GM19395 (cell line): ENCODE results near the gene QRFP.

Experiments
- ATAC-seq: cut with Tn5 transposase; IDR thresholded peaks from one replicate; pipeline ENCODE4 v1.9.1; 2021; ENCODE audit warnings: mild to moderate bottlenecking, moderate library complexity; ENCODE audit not compliant: unreplicated experiment

Gene QRFP

GRCh38 chr9:130896233-130897014 lies at the start of gene QRFP:
QRFP (minus strand) TSS chr9:130896812; CDS start chr9:130893838, 2,974 bp downstream.
- no peak for ATAC-seq

- ATAC-seq = no peak
Observed at GRCh38 chr9:130945173-130945572, 48.6 kb upstream of the QRFP start.

DNA sequence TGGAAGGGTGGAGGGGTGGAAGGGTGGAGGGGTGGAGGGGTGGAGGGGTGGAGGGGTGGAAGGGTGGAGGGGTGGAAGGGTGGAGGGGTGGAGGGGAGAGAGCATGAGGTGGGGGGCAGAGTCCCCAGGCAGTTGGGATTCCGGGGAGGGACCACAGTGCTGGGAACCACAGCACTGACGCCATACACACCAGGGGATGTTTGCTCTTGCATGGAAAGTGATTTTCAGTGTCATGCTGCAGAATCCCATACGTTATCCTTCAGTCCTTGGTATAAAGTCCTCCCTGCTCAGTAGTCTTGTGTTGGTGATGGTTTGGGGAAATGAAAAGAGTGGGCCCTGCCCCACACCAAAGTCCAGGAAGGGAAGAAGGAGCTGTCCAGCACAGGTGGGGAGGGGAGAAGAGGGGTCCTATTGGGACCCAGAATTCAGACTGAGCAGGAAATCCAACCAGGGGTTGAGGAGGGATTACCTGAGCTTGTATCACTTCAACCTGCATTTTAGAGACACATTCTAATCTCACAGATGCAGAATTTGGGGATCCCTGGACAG lies 48.0 kb upstream of the QRFP start:
- ATAC-seq = no peak

DNA sequence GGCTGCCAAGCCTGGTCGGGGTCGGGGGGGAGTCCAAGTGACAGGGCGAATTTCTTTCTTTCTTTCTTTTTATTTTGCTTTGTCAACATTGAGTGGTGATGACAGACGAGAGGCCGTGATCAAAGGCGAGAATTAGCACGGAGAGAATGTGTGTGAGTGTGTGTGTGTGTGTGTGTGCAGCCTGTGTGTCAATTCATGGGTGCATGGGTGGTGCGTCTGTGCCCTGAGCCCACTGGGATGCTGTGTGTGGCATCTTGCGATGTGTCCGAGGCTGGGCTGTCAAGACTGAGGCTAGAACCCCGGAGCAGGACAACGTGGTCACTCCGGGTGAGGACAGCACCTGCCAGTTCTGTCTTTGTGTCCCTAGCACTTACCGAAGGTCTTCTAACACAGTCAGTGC lies 47.2 kb upstream of the QRFP start:
- no peak for ATAC-seq

DNA sequence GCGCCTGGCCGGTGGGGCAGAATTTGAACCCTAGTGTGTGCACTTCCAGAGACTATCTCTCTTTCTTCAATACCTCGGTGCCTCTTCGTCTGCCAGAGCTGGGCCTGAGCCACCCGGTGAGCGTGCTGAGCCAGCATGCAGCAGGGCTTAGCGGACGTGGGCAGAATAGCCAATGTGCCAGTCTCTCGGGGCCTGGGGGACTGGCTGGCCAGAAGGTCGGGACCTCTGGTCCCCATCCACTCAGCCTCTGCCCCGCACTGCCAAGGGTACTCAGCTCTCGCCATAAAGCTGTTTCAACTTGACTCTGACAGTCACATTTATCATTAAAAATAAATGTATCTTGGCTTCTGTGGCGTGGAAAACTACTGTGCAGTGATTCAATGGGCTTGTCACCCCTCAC lies 46.6 kb upstream of the QRFP start:
- no peak for ATAC-seq

- ATAC-seq = no peak
Observed at GRCh38 chr9:130942679-130943078, 46.1 kb upstream of the QRFP start.

DNA sequence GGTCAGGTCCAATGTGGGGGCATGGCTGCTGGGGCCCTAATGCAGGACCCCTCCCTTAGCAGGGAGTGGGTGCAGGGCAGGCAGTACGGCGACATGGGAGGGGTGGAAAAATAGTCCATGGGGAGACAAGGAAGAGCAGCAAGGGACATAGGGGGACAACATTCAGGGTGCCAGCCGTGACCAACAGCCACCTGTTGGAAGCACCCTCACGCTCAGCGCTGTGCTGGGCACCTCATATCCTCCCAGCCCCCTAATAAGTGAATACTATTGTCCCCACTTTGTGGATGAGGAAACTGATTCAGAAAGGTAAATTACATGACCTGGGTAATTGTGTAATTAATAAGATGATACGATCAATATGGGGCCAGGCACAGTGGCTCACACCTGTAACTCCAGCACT lies 45.5 kb upstream of the QRFP start:
- no peak for ATAC-seq

DNA sequence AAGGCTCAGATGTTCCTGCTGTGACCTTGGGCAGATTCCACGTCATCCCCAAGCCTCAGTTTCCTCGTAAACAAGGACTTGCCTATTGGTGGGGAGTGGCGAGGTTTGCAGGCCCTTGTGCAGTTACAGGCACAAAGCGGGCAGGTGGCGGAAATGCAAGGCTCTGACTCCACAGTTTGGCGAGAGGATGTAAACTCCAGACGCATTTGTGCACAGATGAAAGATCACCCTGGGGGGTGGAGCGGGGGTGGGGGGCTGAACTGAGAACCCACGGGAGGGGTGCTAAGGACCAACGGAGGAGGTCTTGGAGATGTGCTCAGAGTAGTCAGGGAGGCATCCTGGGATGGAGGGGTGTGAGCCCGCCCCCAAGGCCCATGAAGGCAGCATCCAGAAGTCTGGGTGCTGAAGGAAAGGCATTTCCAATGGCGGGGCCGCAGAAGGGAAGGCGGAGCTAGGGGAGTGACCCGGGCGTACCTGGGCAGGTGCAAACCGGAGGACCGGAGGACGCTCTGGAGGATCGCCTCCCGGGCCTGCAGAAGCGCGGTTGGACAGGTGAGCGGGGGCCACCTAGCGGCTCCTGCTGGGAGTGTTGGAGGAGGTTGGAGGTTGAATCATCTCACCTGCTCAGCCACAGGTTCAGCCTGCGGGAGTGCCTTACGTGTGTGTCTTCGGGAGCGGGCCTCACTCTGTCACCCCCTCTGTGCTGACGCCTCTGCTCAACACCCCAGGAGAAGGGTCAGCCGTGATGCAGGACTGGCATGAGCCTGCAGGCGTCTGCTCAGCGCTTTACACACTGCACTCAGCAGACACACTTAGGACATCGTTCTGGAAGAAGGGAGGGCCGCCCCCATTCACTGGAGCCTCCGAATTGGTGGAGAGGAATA lies 44.3 kb upstream of the QRFP start:
- no peak for ATAC-seq

DNA sequence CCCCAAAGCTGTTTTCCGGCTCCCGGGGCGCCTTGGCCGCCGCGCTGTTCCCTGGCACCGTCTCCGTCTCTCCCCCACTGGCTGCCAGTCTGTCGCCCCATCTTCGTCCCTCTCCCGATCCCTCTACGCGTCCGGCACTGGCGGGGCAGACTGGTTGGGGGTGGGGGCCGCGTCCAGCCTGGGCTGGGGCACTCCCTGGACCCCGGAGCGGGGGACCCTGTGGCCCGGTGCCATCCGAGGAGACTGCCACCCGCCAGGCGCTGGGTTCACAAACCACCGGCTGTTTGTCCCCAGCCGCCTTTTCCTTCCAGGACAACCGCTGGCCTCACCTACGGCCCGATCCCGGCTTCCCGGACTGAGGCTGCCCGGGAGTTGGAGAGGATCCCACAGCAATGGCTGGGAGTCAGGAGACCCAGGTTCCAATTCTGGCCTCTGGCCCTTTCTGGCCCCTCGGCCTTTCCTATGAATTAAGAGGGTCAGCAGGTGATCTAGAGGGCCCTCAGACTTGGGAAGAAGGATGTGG lies 43.5 kb upstream of the QRFP start:
- no peak for ATAC-seq

- no peak for ATAC-seq
Observed at GRCh38 chr9:130939405-130940026, 42.9 kb upstream of the QRFP start.

DNA sequence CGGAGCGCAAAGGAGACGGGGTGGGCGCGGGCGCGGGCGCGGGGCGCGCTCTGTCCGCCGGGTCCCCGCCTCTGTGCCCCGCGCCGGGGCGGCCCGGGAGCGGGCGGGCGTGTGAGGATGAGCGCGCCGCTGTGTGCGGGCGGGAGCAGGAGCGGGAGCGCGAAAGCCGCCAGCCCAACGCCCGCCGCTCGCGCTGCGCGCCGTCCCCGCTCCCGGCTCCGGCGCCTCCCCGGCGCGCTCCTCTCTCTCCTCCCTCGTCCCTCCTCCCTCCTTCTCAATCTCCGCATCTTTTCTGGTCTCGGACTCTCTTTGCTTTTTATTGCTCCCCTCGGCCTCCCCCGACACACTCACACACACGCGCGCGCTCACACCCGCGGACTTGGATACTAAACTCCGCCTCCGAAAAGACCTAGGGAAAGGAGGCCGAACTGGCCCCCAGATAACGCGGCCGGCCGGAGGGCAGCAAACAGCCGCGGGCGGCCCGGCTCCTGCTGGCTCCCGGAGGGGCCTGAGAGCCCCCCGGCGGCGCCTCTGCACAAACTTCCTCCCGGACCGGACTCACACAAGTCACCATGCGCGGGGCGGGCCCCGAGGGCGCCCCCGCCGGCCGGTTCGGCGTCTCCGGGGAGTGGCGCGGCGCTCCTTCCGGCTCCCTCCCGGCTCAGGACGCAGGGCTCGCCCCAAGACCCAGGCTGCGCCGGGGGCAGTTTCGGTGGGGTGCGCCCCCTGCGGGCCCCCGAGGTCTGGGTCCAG lies 42.2 kb upstream of the QRFP start, which contains the start of gene FIBCD1:
Gene FIBCD1 (minus strand): TSS at position 596 of the 753 bp plus-strand sequence. CDS start 640 bp downstream, outside the sequence.
- no peak for ATAC-seq

DNA sequence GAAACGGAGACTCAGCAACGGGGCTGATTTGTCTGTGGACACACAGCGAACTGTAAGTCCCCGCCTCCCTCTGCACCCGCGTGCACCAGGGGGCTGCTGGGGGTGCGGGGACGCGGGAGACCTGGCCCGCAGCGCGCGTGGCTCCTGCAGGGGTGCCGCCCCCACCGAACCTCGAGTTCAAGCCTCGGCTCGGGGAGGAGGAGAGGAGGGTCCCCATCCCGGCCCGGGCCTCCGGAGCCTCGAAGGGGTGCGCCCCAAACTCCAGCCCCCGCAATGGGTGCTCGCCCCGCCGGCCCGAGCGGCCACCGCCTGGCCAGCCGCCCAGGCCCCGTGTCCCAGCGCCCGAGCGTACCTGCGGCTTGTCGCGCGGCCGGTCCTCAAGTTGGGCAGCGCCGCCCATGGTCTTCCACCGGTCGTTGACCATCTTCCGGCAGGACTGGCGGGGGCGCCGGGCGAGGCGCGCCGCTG lies 41.6 kb upstream of the QRFP start:
- ATAC-seq = no peak

DNA sequence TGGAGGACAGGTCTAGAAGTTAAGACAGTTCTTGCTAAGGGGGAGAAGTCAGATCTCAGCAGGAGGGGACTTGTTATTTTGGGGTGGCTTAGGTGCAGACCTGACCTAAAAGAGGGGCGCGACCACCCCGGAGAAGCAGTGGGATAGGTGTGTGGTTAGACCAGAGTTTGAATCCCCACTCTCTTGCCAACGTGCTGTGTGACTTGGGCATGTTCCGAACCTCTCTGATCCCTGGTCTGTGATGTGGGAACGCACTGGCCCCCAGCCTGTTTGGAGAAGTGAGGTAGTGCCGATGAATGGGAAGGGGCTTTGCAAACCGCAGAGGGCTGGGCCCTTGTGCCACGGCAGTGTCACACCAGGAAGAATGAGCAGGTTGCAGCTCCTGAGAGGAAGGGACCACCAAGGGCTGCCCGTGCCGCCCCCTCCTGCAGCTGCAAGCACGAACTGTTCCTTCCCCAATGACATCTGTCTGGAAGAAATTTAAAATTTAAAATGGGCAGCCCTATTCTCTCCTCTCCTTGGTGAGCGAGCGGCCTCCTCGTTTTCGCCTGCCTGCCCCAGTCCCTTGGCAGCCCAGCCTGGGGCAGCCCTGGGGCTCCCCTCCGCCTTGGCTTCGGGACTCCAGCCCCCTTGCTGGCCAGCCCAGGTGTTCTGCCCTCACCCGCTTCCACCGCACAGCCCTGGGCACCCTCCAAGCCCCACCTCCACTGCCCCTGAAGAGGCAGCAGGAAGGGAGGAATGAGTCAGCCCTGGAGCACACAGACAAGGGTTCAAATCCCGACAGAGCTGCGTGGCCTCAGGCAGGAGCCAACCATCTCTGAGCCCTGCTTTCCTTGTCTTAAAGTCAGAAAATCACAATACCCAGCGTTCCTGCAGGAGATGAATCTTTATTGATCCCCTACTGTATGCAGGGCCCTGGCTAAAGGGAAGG lies 40.8 kb upstream of the QRFP start:
- ATAC-seq = no peak

GRCh38 chr9:130936285-130937117 lies 39.9 kb upstream of the QRFP start:
- ATAC-seq = no peak

GRCh38 chr9:130935648-130936271 lies 39.1 kb upstream of the QRFP start:
- no peak for ATAC-seq

DNA sequence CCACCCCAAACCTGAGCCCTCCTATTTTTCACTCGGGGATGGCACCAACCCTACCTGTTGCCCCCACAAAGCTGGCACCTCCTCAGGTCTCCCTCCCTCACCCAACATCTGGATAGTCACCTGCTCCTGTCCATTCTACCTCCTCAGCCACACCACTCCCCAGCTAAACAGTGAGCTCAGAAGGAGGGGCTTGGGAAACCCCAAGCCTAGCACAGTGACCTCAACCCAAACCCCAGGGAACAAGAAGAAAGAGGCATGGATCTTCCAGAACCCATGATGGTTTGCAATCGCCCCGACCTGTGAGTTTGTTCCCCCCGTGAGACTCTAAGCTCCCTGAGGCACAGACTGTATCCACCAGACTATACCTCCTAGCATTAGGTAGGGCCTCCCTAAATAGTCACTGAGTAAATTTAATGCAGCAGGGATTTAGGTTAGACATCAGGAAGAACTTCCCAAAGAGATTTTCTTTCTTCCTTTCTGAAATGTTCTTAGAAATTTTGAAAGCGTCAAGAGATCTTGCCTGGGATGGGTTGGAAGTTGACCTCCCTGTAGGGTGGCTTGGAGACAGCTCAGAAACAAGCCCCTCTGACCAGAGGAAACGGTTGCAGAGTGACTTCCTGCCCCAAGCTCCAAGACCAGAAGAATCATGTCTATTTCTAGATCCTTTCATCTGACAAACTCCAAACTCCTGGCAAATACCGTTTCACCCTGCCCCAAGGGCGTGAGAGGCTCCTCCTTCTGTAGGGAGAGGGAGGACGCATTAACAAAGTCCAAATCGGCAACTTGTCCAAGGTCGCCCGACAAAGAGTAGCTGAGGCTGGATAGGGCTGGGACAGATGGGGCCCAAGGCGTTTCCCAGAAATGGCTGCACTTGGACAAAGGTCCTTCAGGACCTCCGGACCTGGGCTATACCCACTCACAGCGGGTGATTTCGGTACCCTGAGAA lies 38.4 kb upstream of the QRFP start:
- no peak for ATAC-seq

- no peak for ATAC-seq
Observed at GRCh38 chr9:130934246-130934645, 37.6 kb upstream of the QRFP start.
